H1 (cell line): Measurements from ENCODE around the gene MTIF3. TPM values are rescaled to one million over a fixed set of nuclear protein-coding genes. Genes with fewer than 3 reads are reported as not detected.
A peak's percentile ranks its signal among the peaks of the same experiment; 100 is the strongest.

Experiments
- CTCF ChIA-PET: fragments of 300-600 bp; sonication (Branson Sonifier 250); formaldehyde crosslinking; loops from one replicate; lab custom pipeline; 2021; ENCODE audit not compliant: partially characterized antibody; lab: Charles Lee
- POLR2A ChIA-PET: fragments of 300-600 bp; sonication (Branson Sonifier 250); formaldehyde crosslinking; loops from one replicate; lab custom pipeline; 2021; ENCODE audit warnings: inconsistent platforms; ENCODE audit not compliant: partially characterized antibody; lab: Charles Lee
- DNase-seq, 2 experiments: peaks; one replicate each; pipeline versions ENCODE4 v3.0.0 to v3.0.0-alpha.2; 2010 to 2022; ENCODE audit warnings: low spot score in 2 of 2, low read depth in 1 of 2, mixed read lengths in 1 of 2
- FAIRE-seq: peaks from 2 replicates; lab custom pipeline; 2011; peaks lifted over from hg19 to GRCh38; lab: Jason Lieb, UNC
- H2AFZ ChIP-seq: 2 replicates; pipeline ENCODE4 v1.8.1; 2012; ENCODE audit warnings: low read length, inconsistent platforms
- H2AK5ac ChIP-seq: 2 replicates; pipeline ENCODE4 v1.6.1; 2013; ENCODE audit warnings: low read depth, low read length
- H2BK120ac ChIP-seq: replicated peaks from 2 replicates; pipeline ENCODE3; 2013; ENCODE audit warnings: low read depth, low read length, inconsistent platforms
- H2BK12ac ChIP-seq: 2 replicates; pipeline ENCODE4 v1.6.1; 2013; ENCODE audit warnings: low read depth, low read length
- H2BK15ac ChIP-seq: 2 replicates; pipeline ENCODE4 v1.6.1; 2013; ENCODE audit warnings: low read length
- H2BK20ac ChIP-seq: 2 replicates; pipeline ENCODE4 v1.6.1; 2013; ENCODE audit warnings: low read length
- H2BK5ac ChIP-seq: 2 replicates; pipeline ENCODE4 v1.6.1; 2013; ENCODE audit warnings: low read depth, low read length
- H3K14ac ChIP-seq: 2 replicates; pipeline ENCODE4 v1.6.1; 2013; ENCODE audit warnings: inconsistent platforms; ENCODE audit not compliant: insufficient read length
- H3K18ac ChIP-seq: 2 replicates; pipeline ENCODE4 v1.6.1; 2013; ENCODE audit warnings: low read length; ENCODE audit errors: extremely low read depth
- H3K23ac ChIP-seq: 2 replicates; pipeline ENCODE4 v1.6.1; 2013; ENCODE audit warnings: inconsistent platforms; ENCODE audit not compliant: insufficient read length
- H3K23me2 ChIP-seq: 2 replicates; pipeline ENCODE4 v1.6.1; 2013; ENCODE audit warnings: low read depth, low read length
- H3K27ac ChIP-seq: 2 replicates; pipeline ENCODE4 v1.6.1; 2011; ENCODE audit warnings: low read depth, low read length, inconsistent platforms
- H3K27me3 ChIP-seq, 4 experiments: replicated peaks in 1 of 4; 1 replicate in 1 of 4; 2 replicates in 3 of 4; pipeline versions ENCODE4 v1.6.1 to v1.8.1; 2011 to 2013; ENCODE audit warnings: low read length in 3 of 4, mild to moderate bottlenecking in 3 of 4, inconsistent platforms in 2 of 4, mixed read lengths in 2 of 4, moderate library complexity in 1 of 4; ENCODE audit not compliant: control insufficient read depth in 3 of 4, insufficient read depth in 3 of 4; ENCODE audit errors: extremely low read depth in 1 of 4
- H3K36me3 ChIP-seq, 4 experiments: 2 replicates each; pipeline versions ENCODE4 v1.6.1 to v1.8.1; 2011 to 2013; ENCODE audit warnings: mild to moderate bottlenecking in 4 of 4, low read length in 3 of 4, moderate library complexity in 2 of 4, control low read depth in 1 of 4, inconsistent platforms in 1 of 4; ENCODE audit not compliant: insufficient read depth in 4 of 4, control insufficient read depth in 2 of 4
- H3K4ac ChIP-seq: replicated peaks from 2 replicates; pipeline ENCODE3; 2013; ENCODE audit warnings: low read length, low read depth, mixed read lengths, inconsistent platforms; ENCODE audit not compliant: insufficient read length
- H3K4me1 ChIP-seq, 4 experiments: replicated peaks in 1 of 4; 1 replicate in 1 of 4; 2 replicates in 3 of 4; pipeline versions ENCODE4 v1.6.1 to v1.8.1; 2011 to 2013; ENCODE audit warnings: low read length in 3 of 4, inconsistent platforms in 2 of 4, mixed read lengths in 1 of 4; ENCODE audit not compliant: insufficient read depth in 4 of 4, control insufficient read depth in 3 of 4
- H3K4me2 ChIP-seq, 2 experiments: 2 replicates each; pipeline versions ENCODE4 v1.6.1 to v1.8.1; 2011 to 2013; ENCODE audit warnings: low read depth in 2 of 2, low read length in 2 of 2, control low read depth in 1 of 2, inconsistent platforms in 1 of 2, mild to moderate bottlenecking in 1 of 2; ENCODE audit not compliant: insufficient read depth in 1 of 2
- H3K4me3 ChIP-seq, 4 experiments: fragments of 200-600, 300-600 bp in 1 of 4; sonication (generic), shearing (Covaris generic), sonication (Bioruptor Twin) in 1 of 4; 2 replicates each; pipeline versions ENCODE4 v1.5.1 to v1.8.1; 2011 to 2016; ENCODE audit warnings: low read length in 4 of 4, low read depth in 3 of 4, control low read depth in 2 of 4, inconsistent platforms in 2 of 4, mild to moderate bottlenecking in 2 of 4, mixed read lengths in 1 of 4, moderate library complexity in 1 of 4; ENCODE audit not compliant: insufficient read depth in 2 of 4; ENCODE audit errors: extremely low read depth in 1 of 4
- H3K56ac ChIP-seq: replicated peaks from 2 replicates; pipeline ENCODE3; 2013; ENCODE audit warnings: low read depth, mild to moderate bottlenecking, mixed read lengths, low read length, inconsistent platforms; ENCODE audit not compliant: insufficient read length
- H3K79me1 ChIP-seq: 2 replicates; pipeline ENCODE4 v1.6.1; 2013; ENCODE audit warnings: low read depth, low read length, control low read depth
- H3K79me2 ChIP-seq, 2 experiments: 2 replicates each; pipeline versions ENCODE4 v1.6.1 to v1.8.1; 2012 to 2013; ENCODE audit warnings: low read length in 2 of 2, mild to moderate bottlenecking in 2 of 2, inconsistent platforms in 1 of 2; ENCODE audit not compliant: insufficient read depth in 2 of 2, control insufficient read depth in 1 of 2
- H3K9ac ChIP-seq, 4 experiments: replicated peaks in 1 of 4; 1 replicate in 1 of 4; 2 replicates in 3 of 4; pipeline versions ENCODE4 v1.6.1 to v1.8.1; 2011 to 2013; ENCODE audit warnings: low read depth in 3 of 4, low read length in 3 of 4, control low read depth in 2 of 4, mild to moderate bottlenecking in 2 of 4, moderate library complexity in 2 of 4, inconsistent platforms in 1 of 4; ENCODE audit errors: extremely low read depth in 1 of 4
- H3K9me3 ChIP-seq, 2 experiments: 2 replicates each; pipeline versions ENCODE4 v1.6.1 to v1.8.1; 2012 to 2013; ENCODE audit warnings: mild to moderate bottlenecking in 2 of 2, moderate library complexity in 2 of 2, control low read depth in 1 of 2, inconsistent platforms in 1 of 2, low read depth in 1 of 2, low read length in 1 of 2, mixed read lengths in 1 of 2; ENCODE audit not compliant: insufficient read depth in 2 of 2
- H4K20me1 ChIP-seq, 2 experiments: replicated peaks in 1 of 2; 2 replicates each; pipeline versions ENCODE3 to v1.8.1; 2011 to 2013; ENCODE audit warnings: inconsistent platforms in 2 of 2, low read length in 2 of 2, mild to moderate bottlenecking in 1 of 2; ENCODE audit not compliant: insufficient read depth in 2 of 2, control insufficient read depth in 1 of 2
- H4K5ac ChIP-seq: 2 replicates; pipeline ENCODE4 v1.6.1; 2013; ENCODE audit warnings: low read length, low read depth, mixed read lengths, inconsistent platforms; ENCODE audit not compliant: insufficient read length
- H4K8ac ChIP-seq: 2 replicates; pipeline ENCODE4 v1.8.0; 2013; ENCODE audit warnings: mild to moderate bottlenecking, moderate library complexity, low read length, inconsistent platforms; ENCODE audit not compliant: insufficient read depth; ENCODE audit errors: extremely low read depth
- H4K91ac ChIP-seq: replicated peaks from 2 replicates; pipeline ENCODE3; 2013; ENCODE audit warnings: low read length, mixed read lengths, inconsistent platforms; ENCODE audit not compliant: insufficient read length
- CBX8 ChIP-seq: fragments of 300-800, 300-1000 bp; sonication (generic); IDR thresholded peaks from 2 replicates; pipeline ENCODE4 v1.7.1; 2016; ENCODE audit warnings: low read depth, low read length, borderline replicate concordance
- CHD1 ChIP-seq: IDR thresholded peaks from 2 replicates; pipeline ENCODE4 v1.6.1; 2012; ENCODE audit warnings: low read depth, low read length, improper control_type of control experiment
- CTBP2 ChIP-seq: IDR thresholded peaks from 2 replicates; pipeline ENCODE4 v1.7.0; 2011; ENCODE audit warnings: borderline replicate concordance, mild to moderate bottlenecking, moderate library complexity, mixed read lengths, low read length; ENCODE audit not compliant: insufficient read depth, insufficient read length
- JUND ChIP-seq: IDR thresholded peaks from 2 replicates; pipeline ENCODE4 v1.6.1; 2011; ENCODE audit warnings: mild to moderate bottlenecking, improper control_type of control experiment, low read length
- KDM1A ChIP-seq: fragments of 200-600, 300-600 bp; sonication (generic); IDR thresholded peaks from 2 replicates; pipeline ENCODE4 v1.7.1; 2016; ENCODE audit warnings: mild to moderate bottlenecking, low read length, borderline replicate concordance
- PHF8 ChIP-seq: fragments of 200-600 bp; sonication (generic); conservative IDR thresholded peaks from 2 replicates; pipeline ENCODE4 v1.7.1; 2012; ENCODE audit warnings: low read depth, mild to moderate bottlenecking, inconsistent platforms, low read length, moderate library complexity
- POLR2AphosphoS5 ChIP-seq: IDR thresholded peaks from 2 replicates; pipeline ENCODE4 v1.6.1; 2011; ENCODE audit warnings: low read depth, low read length
- POU5F1 ChIP-seq: IDR thresholded peaks from 2 replicates; pipeline ENCODE4 v1.6.1; 2011; ENCODE audit warnings: low read depth, mild to moderate bottlenecking, low read length, moderate library complexity
- RFX5 ChIP-seq: IDR thresholded peaks from 2 replicates; pipeline ENCODE4 v1.6.1; 2011; ENCODE audit warnings: low read depth, low read length, improper control_type of control experiment, borderline replicate concordance
- SIN3A ChIP-seq, 2 experiments: IDR thresholded peaks in 1 of 2; conservative IDR thresholded peaks in 1 of 2; 2 replicates each; pipeline ENCODE4 v1.6.1; 2011 to 2012; ENCODE audit warnings: low read length in 2 of 2, improper control_type of control experiment in 1 of 2, low read depth in 1 of 2, mild to moderate bottlenecking in 1 of 2
- TBP ChIP-seq: IDR thresholded peaks from 2 replicates; pipeline ENCODE4 v1.6.1; 2011; ENCODE audit warnings: low read depth, low read length, improper control_type of control experiment
- YY1 ChIP-seq: IDR thresholded peaks from 2 replicates; pipeline ENCODE4 v1.6.1; 2011; ENCODE audit warnings: low read depth, mild to moderate bottlenecking, low read length
- ZNF274 ChIP-seq: IDR thresholded peaks from 2 replicates; pipeline ENCODE4 v1.7.0; 2012; ENCODE audit warnings: low read length, borderline replicate concordance; ENCODE audit errors: extremely low read depth
- whole genome bisulfite sequencing, 2 experiments: shearing (Covaris generic) in 1 of 2; methylation state at CpG; one replicate each; pipeline versions ENCODE4 v1.1.6 to v1.1.7; 2013 to 2015; ENCODE audit warnings: low lambda C conversion rate in 2 of 2, mixed read lengths in 2 of 2, inconsistent platforms in 1 of 2, low coverage in 1 of 2, missing lambda C conversion rate in 1 of 2; ENCODE audit not compliant: insufficient replicate concordance in 2 of 2, insufficient coverage in 1 of 2, insufficient read length in 1 of 2; ENCODE audit errors: extremely low coverage in 1 of 2, missing lambda C conversion rate in 1 of 2; 5-methylcytosine and 5-hydroxymethylcytosine counted together
- polyA plus RNA-seq, 7 experiments: library from polyadenylated mRNA; depleted of rRNA in 3 of 7; stranded (reverse) in 5 of 7; unstranded in 2 of 7; fragments of >200 nt in 5 of 7; fragments of 200-250 nt in 2 of 7; gene quantifications; 1 replicate in 5 of 7; 2 replicates in 1 of 7; 4 replicates in 1 of 7; pipeline versions ENCODE4 v1.2.1 to v1.2.3, GENCODE V29; 2011 to 2013; ENCODE audit warnings: missing spikeins in 2 of 7, mixed read lengths in 2 of 7
- total RNA-seq: library from RNA; stranded (reverse); fragmentation: NEBNext Ultra II Directional; extraction: Animal tissue kit (Norgen Biotek cat#: 25700); gene quantifications from 2 replicates; pipeline ENCODE4 v1.2.1, GENCODE V29; 2021
- TF ChIP-seq, protein P1 (sequence below): IDR thresholded peaks from 2 replicates; pipeline ENCODE4 v1.6.1; 2012; ENCODE audit warnings: inconsistent platforms

The MTIF3 gene
- total and polyA plus RNA-seq, 2 of the 8 experiments (the other 6 are each of a cell fraction or from before 2014, with no cell fraction given): 29.4 to 36.4 TPM

DNA sequence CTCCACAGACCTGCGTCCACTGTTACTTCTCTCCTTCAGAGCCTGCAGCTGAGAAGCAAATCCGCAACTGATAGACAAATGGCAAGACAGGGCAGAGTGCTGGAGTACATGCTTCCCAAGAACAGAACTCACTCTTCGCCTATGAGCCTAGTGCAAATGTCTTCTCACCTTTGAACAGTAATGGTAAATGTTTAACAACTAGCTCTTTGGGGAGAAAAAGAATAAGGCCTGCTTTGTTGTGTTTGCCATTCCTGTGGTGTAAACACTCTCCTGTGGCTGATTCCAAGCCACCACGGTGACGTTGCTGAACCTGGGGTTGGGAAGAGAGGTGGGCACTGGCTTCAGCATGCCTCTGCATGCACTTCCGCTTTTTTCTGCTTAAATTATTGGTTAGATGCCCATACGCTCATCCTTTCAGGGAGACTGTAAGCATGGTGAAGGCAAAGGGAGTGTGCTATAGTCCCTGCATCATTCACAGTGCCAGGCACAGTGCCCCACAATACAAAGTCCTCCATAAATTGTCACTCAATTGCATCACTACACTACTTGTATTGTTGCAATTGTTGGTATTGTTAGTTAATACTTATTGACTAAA, 54.0 kb downstream of the MTIF3 start:
- no peak overlapping the region for H4K91ac ChIP-seq
- no peaks in the 10 kb centered on the region for H3K79me1 ChIP-seq
- H3K18ac ChIP-seq: no peak overlapping the region
- 96% methylated on average over 7 of the region's 7 CpGs; no CpG with 5 or more reads in 1 of the 2 experiments for WGBS, 2 experiments
- H2BK5ac ChIP-seq: no peak overlapping the region
- H2BK12ac ChIP-seq: no peak overlapping the region
- H3K9ac ChIP-seq: no peak overlapping the region
- no peaks in the 10 kb centered on the region for H3K9me3 ChIP-seq
- 0 out of 2 replicates have a peak overlapping the region, but pooled peaks have one; percentile 24 for H2AFZ ChIP-seq
- H3K36me3 ChIP-seq: no peaks in the 10 kb centered on the region
- H3K23ac ChIP-seq: no peak overlapping the region
- CTCF ChIA-PET: interaction anchor here (0.7 to 1.2 kb wide), 2 partner anchors 16 to 30 kb away, joined by 3 to 4 read pairs; no protein-coding TSS in a partner anchor
- H3K79me2 ChIP-seq: no peaks in the 10 kb centered on the region
- no peak overlapping the region for H3K4me2 ChIP-seq
- H3K23me2 ChIP-seq: no peaks in the 10 kb centered on the region
- no peak overlapping the region for H2BK15ac ChIP-seq
- DNase-seq (no peak), FAIRE-seq (no peak)
- peak overlapping the region; percentile 15; the same call in 1 of the 2 replicates for H4K8ac ChIP-seq
- no peak overlapping the region for H3K4me3 ChIP-seq
- POLR2A ChIA-PET: no interaction called here
- H3K27me3 ChIP-seq: no peaks in the 10 kb centered on the region
- H3K27ac ChIP-seq: no peak overlapping the region
- H3K56ac ChIP-seq: no peak overlapping the region
- H4K20me1 ChIP-seq: no peaks in the 10 kb centered on the region
- H2BK120ac ChIP-seq: no peak overlapping the region
- no peak overlapping the region for H2BK20ac ChIP-seq
- no peak overlapping the region for H3K14ac ChIP-seq
- no peak overlapping the region for H4K5ac ChIP-seq
- peak overlapping the region; percentile 40; the same call in 1 of the 2 replicates for H2AK5ac ChIP-seq
- H3K4ac ChIP-seq: no peak overlapping the region
- H3K4me1 ChIP-seq: no peaks in the 10 kb centered on the region
- no peak for TF ChIP-seq JUND
- TF ChIP-seq PHF8: no peak
- TF ChIP-seq KDM1A: no peak
- no peak for TF ChIP-seq POU5F1
- TF ChIP-seq SIN3A (conservative IDR thresholded peaks at IDR 0.05 in 1 of 2, IDR thresholded peaks at IDR 0.05 in 1 of 2; ENCODE audit: low read depth in 1 of 2, low read length in 2 of 2): no peak
- no peak for TF ChIP-seq ZNF274
- no peak for TF ChIP-seq TBP
- TF ChIP-seq YY1: no peak
- TF ChIP-seq CBX8: no peak
- no peak for TF ChIP-seq CHD1
- no peak for TF ChIP-seq CTBP2
- TF ChIP-seq, protein P1, sequence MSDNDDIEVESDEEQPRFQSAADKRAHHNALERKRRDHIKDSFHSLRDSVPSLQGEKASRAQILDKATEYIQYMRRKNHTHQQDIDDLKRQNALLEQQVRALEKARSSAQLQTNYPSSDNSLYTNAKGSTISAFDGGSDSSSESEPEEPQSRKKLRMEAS: no peak
- no peak for TF ChIP-seq POLR2AphosphoS5
- TF ChIP-seq RFX5: no peak
